ENCODE results near the gene DLK2. TPM values are rescaled to one million over a fixed set of nuclear protein-coding genes. Genes with fewer than 3 reads are reported as not detected.
A peak's percentile ranks its signal among the peaks of the same experiment; 100 is the strongest.

Gene DLK2
- total RNA-seq, 1 donor from 2014 or later = not detected

- TF ChIP-seq, protein P1, sequence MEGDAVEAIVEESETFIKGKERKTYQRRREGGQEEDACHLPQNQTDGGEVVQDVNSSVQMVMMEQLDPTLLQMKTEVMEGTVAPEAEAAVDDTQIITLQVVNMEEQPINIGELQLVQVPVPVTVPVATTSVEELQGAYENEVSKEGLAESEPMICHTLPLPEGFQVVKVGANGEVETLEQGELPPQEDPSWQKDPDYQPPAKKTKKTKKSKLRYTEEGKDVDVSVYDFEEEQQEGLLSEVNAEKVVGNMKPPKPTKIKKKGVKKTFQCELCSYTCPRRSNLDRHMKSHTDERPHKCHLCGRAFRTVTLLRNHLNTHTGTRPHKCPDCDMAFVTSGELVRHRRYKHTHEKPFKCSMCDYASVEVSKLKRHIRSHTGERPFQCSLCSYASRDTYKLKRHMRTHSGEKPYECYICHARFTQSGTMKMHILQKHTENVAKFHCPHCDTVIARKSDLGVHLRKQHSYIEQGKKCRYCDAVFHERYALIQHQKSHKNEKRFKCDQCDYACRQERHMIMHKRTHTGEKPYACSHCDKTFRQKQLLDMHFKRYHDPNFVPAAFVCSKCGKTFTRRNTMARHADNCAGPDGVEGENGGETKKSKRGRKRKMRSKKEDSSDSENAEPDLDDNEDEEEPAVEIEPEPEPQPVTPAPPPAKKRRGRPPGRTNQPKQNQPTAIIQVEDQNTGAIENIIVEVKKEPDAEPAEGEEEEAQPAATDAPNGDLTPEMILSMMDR (IDR thresholded peaks at IDR 0.05) = no peak
Observed at GRCh38 chr6:43435682-43436437, 19.5 kb downstream of the DLK2 start.

GRCh38 chr6:43434943-43435342 is 20.4 kb downstream of the DLK2 start:
- Histone ChIP-seq H3K4me1 (peaks cover 0 to 12% of the 10 kb centered on the region in 2 donors), H3K27me3 (no peaks in the 10 kb centered on the region), H3K9me3 (no peaks in the 10 kb centered on the region), H3K36me3 (peaks cover 23 to 25% of the 10 kb centered on the region in 2 donors), H3K4me3 (no peak overlapping the region), H3K27ac (no peak overlapping the region)
- TF ChIP-seq, protein P1 (IDR thresholded peaks at IDR 0.05) = no peak
- intact Hi-C loops (cut with DNase I) = no loop called here
- no peak for DNase-seq (ENCODE audit: low spot score in 2 of 2)

More at GRCh38 chr6:43435682-43436437, 19.5 kb downstream of the DLK2 start:
- Histone ChIP-seq H3K9me3 (no peaks in the 10 kb centered on the region), H3K27ac (peak overlapping the region; percentile 35 to 43), H3K4me3 (no peak overlapping the region), H3K36me3 (peaks cover 29 to 33% of the 10 kb centered on the region in 2 donors), H3K27me3 (no peaks in the 10 kb centered on the region), H3K4me1 (peaks cover 0 to 11% of the 10 kb centered on the region in 2 donors)
- intact Hi-C loops (cut with DNase I) = no loop called here
- DNase-seq (ENCODE audit: low spot score in 2 of 2) = no peak

DNA sequence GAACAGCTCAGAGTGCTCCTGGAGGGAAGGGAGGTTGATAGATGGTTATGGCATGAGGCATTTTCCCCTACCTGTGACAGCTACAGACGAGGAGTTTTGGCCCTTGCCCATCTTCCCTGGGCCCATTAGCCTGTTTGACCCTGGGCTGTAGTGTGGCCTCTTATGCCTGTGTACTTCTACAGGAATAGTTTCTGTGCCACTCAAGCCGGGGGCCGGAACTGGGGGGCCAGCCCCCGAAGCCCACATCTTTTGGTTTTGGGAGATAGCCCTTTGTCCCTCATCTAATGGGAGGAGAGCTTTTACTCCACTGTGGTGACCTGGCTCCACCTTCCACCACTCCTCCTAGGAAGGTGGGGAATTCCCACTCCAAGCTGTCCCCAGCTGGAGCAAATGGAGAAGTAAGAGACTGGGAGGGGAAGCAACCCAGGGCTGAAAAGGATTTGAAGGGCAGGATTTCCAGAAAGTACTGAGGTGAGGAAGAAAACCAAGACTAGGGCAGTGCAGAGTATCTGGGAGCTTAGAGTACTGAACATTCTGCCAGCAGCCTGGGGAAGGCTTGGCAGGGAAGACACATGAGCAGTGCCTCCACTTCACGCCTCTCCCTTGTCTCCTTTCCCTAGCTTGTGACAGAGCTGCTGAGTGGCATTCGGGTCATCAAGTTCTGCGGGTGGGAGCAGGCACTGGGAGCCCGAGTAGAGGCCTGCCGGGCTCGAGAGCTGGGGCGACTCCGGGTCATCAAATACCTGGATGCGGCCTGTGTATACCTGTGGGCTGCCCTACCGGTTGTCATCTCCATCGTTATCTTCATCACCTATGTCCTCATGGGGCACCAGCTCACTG is 21.1 kb downstream of the DLK2 start:
- intact Hi-C loops (cut with DNase I) = no loop called here
- H3K4me3 ChIP-seq = no peak overlapping the region
- H3K27ac ChIP-seq = no peak overlapping the region
- peaks cover 15 to 19% of the 10 kb centered on the region in 2 donors for H3K36me3 ChIP-seq
- TF ChIP-seq, protein P1 (IDR thresholded peaks at IDR 0.05) = no peak
- peaks cover 3 to 19% of the 10 kb centered on the region in 2 donors for H3K4me1 ChIP-seq
- DNase-seq (ENCODE audit: low spot score in 2 of 2) = no peak
- H3K27me3 ChIP-seq = no peaks in the 10 kb centered on the region
- H3K9me3 ChIP-seq = no peaks in the 10 kb centered on the region

GRCh38 chr6:43433148-43433547 is 22.2 kb downstream of the DLK2 start:
- H3K27me3 ChIP-seq = no peaks in the 10 kb centered on the region
- H3K27ac ChIP-seq = no peak overlapping the region
- TF ChIP-seq, protein P1 (IDR thresholded peaks at IDR 0.05) = no peak
- no peak for DNase-seq (ENCODE audit: low spot score in 2 of 2)
- no peak overlapping the region for H3K4me3 ChIP-seq
- peaks cover 3 to 28% of the 10 kb centered on the region in 2 donors for H3K4me1 ChIP-seq
- H3K36me3 ChIP-seq = peaks cover 12 to 14% of the 10 kb centered on the region in 2 donors
- intact Hi-C loops (cut with DNase I) = no loop called here
- no peaks in the 10 kb centered on the region for H3K9me3 ChIP-seq

DNA sequence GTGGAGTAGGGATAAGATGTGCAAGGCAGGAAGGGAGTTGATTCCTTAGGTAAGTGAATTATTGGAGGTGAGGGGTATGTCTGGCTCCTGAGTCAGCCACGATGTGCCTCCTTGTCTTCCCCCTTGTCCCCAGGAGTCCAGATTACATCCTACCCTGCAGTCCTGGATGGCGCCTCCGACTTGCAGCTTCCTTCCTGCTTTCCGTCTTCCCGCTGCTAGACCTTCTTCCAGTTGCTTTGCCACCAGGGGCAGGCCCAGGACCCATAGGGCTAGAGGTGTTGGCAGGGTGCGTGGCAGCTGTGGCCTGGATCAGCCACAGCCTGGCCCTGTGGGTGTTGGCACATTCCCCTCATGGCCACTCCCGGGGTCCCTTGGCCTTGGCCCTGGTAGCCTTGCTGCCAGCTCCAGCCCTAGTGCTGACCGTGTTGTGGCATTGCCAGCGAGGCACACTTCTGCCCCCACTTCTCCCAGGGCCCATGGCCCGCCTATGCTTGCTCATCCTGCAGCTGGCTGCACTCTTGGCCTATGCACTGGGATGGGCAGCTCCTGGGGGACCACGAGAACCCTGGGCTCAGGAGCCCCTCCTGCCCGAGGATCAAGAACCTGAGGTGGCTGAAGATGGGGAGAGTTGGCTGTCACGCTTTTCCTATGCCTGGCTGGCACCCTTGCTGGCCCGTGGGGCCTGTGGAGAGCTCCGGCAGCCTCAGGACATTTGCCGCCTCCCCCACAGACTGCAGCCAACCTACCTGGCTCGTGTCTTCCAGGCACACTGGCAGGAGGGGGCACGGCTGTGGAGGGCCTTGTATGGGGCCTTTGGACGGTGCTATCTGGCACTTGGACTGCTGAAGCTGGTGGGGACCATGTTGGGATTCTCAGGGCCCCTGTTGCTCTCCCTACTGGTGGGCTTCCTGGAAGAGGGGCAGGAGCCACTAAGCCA is 23.1 kb downstream of the DLK2 start:
- Histone ChIP-seq H3K27me3 (no peaks in the 10 kb centered on the region), H3K36me3 (peaks cover 12 to 14% of the 10 kb centered on the region in 2 donors), H3K27ac (no peak overlapping the region), H3K4me3 (no peak overlapping the region), H3K4me1 (peaks cover 3 to 29% of the 10 kb centered on the region in 2 donors), H3K9me3 (no peaks in the 10 kb centered on the region)
- TF ChIP-seq, protein P1 (IDR thresholded peaks at IDR 0.05) = no peak
- intact Hi-C loops (cut with DNase I) = no loop called here
- no peak for DNase-seq (ENCODE audit: low spot score in 2 of 2)

Measured in ascending aorta (tissue), 2 donors.